ENCODE results near the gene SNAPC2.
A peak's percentile ranks its signal among the peaks of the same experiment; 100 is the strongest.
"Not testable (repeated sequence)": the region's sequence is repeated elsewhere in the genome, so short reads cannot be mapped to it uniquely, and the experiment has no call there.

SNAPC2 gene

GRCh38 chr19:7914598-7915045, 5.5 kb upstream of the SNAPC2 start, which contains the start of gene TGFBR3L:
Gene TGFBR3L (plus strand): TSS chr19:7914830.
- TF ChIP-seq, protein P1, sequence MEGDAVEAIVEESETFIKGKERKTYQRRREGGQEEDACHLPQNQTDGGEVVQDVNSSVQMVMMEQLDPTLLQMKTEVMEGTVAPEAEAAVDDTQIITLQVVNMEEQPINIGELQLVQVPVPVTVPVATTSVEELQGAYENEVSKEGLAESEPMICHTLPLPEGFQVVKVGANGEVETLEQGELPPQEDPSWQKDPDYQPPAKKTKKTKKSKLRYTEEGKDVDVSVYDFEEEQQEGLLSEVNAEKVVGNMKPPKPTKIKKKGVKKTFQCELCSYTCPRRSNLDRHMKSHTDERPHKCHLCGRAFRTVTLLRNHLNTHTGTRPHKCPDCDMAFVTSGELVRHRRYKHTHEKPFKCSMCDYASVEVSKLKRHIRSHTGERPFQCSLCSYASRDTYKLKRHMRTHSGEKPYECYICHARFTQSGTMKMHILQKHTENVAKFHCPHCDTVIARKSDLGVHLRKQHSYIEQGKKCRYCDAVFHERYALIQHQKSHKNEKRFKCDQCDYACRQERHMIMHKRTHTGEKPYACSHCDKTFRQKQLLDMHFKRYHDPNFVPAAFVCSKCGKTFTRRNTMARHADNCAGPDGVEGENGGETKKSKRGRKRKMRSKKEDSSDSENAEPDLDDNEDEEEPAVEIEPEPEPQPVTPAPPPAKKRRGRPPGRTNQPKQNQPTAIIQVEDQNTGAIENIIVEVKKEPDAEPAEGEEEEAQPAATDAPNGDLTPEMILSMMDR (IDR thresholded peaks at IDR 0.05; ENCODE audit: borderline replicate concordance, control extremely low read depth, extremely low read depth, insufficient read depth, missing control alignments) = no peak
- in situ Hi-C loops (cut with MboI; ENCODE audit: low sequenced_read_pairs, unreplicated experiment) = no loop called here
- no peak for DNase-seq (ENCODE audit: low spot score)

DNA sequence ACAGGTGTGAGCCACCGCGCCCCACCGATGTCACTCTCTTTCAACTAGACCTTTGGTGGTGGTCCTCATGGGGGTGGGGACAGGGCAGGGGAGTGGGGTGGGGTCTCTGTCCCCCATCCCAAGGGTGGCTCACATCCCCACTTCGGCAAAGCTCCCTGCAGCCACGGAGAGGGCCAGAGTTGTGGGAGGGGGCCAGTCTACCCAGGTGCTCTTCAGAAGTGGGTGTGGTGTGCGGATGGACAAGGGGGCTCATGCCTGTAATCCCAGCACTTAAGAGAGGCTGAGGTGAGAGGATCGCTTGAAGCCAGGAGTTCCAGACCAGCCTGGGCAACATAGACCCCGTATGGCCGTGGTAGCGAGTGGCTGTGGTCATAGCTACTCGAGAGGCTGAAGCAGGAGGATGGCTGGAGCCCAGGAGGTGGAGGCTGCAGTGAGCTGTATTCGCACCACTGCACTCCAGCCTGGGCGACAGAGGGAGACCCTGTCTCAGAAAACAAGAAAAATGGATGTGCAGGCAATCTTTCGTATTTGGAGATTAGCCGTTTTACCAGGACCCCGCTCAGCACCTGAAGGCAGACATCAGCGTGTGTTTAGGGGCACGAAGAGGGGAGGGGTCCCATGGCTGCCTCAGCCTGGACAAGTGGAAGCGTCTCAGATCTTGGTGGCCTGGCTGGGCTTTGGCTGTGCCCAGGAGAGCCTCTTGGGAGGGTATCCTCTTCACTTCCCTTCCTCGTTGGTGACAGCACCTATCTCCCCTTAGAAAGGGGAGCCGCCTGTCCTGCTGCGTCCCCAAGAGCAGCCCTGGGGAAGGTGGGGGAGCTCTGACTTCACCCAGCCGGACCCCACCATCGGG, 4.7 kb upstream of the SNAPC2 start:
- TF ChIP-seq, protein P1 (IDR thresholded peaks at IDR 0.05; ENCODE audit: borderline replicate concordance, control extremely low read depth, extremely low read depth, insufficient read depth, missing control alignments) = no peak
- DNase-seq (ENCODE audit: low spot score) = no peak
- in situ Hi-C loops (cut with MboI; ENCODE audit: low sequenced_read_pairs, unreplicated experiment) = no loop called here

GRCh38 chr19:7916103-7916954, 3.8 kb upstream of the SNAPC2 start:
- peak; percentile 60 for DNase-seq (ENCODE audit: low spot score)
- TF ChIP-seq, protein P1 (IDR thresholded peaks at IDR 0.05; ENCODE audit: borderline replicate concordance, control extremely low read depth, extremely low read depth, insufficient read depth, missing control alignments) = no peak
- in situ Hi-C loops (cut with MboI; ENCODE audit: low sequenced_read_pairs, unreplicated experiment) = no loop called here

- TF ChIP-seq, protein P1 (IDR thresholded peaks at IDR 0.05; ENCODE audit: borderline replicate concordance, control extremely low read depth, extremely low read depth, insufficient read depth, missing control alignments) = no peak
- DNase-seq (ENCODE audit: low spot score) = no peak
- in situ Hi-C loops (cut with MboI; ENCODE audit: low sequenced_read_pairs, unreplicated experiment) = no loop called here
These were observed 3.2 kb upstream of the SNAPC2 start for GRCh38 chr19:7916955-7917266.

DNA sequence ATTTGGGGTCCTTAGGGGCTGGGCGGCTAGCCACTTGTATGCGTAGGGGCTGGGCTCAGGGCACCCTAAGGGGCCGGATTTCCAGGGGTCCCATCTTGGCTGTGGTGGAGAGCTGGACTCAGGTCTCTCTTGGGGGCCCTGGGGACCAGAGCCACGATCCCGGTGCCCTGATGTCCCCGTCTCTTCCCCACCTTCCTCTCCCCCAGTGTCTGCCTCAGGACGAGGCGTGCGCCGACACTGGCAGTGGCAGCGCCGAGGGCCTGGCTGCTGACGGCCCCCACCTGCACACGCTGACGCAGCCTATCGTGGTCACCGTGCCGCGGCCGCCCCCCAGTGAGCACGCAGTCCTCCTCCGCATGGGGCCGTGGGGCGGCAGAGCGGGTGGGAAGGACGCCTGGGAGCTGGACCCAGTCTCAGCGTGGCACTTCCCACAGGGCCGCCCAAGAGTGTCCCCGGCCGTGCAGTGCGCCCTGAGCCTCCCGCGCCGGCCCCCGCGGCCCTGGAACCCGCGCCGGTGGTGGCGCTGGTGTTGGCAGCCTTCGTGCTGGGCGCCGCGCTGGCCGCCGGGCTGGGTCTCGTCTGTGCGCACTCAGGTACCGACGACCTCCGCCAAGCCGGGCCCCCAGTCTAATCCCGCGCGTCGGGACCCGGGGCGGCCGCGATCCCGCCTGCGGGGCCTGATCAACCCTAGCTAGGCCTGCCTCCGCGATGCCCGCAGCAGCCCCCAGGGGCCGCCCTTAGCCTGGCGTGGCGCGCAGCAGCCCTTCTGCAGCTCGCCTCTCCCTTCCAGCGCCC, 2.7 kb upstream of the SNAPC2 start:
- in situ Hi-C loops (cut with MboI; ENCODE audit: low sequenced_read_pairs, unreplicated experiment) = no loop called here
- peak; percentile 75 for DNase-seq (ENCODE audit: low spot score)
- TF ChIP-seq, protein P1 (IDR thresholded peaks at IDR 0.05; ENCODE audit: borderline replicate concordance, control extremely low read depth, extremely low read depth, insufficient read depth, missing control alignments) = peak; percentile 38

- DNase-seq (ENCODE audit: low spot score); in situ Hi-C loops (cut with MboI; ENCODE audit: low sequenced_read_pairs, unreplicated experiment): not testable (repeated sequence)
These were observed 2.0 kb upstream of the SNAPC2 start for GRCh38 chr19:7918062-7918614.
